HG03342 (cell line): ENCODE results near the gene HMX3.

ENCODE experiments used
- ATAC-seq: cut with Tn5 transposase; IDR thresholded peaks from one replicate; pipeline ENCODE4 v1.9.1; 2021; ENCODE audit warnings: mild to moderate bottlenecking, moderate library complexity; ENCODE audit not compliant: unreplicated experiment

Gene HMX3

DNA sequence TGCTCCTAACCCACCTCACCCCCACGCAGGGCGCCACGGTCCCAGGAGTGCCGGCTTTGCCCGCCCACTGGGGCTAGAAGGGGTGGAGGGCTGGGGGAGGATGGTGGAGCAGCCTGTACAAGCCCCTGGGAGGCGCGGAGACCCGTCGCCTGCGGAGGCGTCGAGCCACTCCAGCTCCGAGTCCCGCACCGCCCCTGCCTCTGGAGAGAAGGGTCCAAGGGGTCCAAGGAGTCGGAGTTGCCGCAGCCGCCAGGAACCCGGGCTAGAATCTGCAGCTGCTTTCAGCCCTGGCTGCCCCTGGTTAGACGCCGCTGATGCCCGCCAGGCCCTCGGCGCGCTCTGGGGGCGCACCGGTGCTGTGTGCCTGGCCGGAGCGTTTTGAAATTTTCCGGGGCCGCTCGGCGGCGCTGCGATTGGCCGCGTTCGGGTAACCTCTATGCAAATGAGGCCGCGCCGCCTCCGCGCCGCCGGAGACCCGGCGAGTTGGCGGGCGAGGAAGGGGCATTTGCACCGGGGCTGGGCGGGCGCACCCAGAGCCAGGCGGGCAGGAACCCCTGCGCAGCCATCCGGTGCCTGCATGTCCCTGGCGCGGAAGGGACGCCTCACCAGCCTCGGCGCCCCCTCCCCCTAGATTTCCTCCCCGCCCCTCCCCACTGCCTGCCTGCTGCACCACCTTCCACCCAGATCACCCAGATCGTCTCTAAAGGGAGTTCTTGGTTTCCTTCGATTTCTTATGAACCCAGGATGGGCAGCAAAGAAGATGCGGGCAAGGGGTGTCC is 12.1 kb downstream of the HMX3 start, which contains the start of gene HMX2:
TSS of gene HMX2 (plus strand) at position 502 of the 779 bp plus-strand sequence. CDS start at position 745, 243 bp downstream.
- no peak for ATAC-seq

DNA sequence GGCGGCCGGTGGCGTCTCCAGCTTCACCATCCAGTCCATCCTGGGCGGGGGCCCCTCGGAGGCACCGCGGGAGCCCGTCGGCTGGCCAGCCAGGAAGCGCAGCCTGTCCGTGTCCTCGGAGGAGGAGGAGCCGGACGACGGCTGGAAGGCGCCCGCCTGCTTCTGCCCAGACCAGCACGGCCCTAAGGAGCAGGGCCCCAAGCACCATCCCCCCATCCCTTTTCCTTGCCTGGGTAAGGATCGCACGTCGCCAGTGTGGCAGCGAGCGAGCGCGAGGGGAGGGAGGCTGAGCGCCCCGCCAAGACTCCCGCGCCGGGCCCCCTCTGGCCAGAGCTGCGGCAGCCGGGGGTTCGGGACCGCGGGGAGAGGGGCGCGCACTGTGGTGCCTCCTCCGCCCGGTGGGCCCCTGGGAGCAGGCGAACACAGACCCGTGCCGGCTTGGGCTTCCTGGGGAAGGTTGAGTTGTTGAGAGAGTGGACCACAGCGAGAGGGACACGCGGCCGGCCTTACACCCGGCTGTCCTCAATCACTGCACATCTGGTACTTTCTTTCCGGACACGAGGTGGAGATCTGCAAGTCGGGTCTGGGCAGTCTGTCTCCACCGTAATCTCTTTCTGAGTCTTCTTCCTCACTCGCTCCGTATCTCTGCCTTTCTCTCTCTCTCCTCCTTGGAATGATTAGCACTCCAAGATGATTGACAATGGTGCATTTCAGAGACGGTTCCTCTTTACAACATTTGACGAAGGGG is 12.8 kb downstream of the HMX3 start:
- no peak for ATAC-seq

GRCh38 chr10:123149162-123149567 is 13.4 kb downstream of the HMX3 start:
- ATAC-seq, result no peak

DNA sequence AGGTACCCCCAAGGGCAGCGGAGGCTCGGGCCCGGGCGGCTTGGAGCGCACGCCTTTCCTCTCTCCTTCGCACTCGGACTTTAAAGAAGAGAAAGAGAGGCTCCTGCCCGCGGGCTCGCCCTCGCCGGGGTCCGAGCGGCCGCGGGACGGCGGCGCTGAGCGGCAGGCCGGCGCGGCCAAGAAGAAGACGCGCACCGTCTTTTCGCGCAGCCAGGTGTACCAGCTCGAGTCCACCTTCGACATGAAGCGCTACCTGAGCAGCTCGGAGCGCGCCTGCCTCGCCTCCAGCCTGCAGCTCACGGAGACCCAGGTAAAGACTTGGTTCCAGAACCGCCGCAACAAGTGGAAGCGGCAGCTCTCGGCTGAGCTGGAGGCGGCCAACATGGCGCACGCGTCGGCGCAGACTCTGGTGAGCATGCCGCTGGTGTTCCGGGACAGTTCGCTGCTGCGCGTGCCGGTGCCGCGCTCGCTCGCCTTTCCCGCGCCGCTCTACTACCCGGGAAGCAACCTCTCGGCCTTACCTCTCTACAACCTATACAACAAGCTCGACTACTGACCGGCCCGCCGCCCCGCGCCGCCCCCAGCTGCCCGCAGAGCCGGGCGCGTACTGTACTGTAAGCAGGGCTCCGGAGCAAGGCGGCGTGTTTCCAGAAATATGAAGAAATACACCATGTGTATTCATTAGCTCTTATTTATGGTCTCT is 13.9 kb downstream of the HMX3 start:
- no peak for ATAC-seq

DNA sequence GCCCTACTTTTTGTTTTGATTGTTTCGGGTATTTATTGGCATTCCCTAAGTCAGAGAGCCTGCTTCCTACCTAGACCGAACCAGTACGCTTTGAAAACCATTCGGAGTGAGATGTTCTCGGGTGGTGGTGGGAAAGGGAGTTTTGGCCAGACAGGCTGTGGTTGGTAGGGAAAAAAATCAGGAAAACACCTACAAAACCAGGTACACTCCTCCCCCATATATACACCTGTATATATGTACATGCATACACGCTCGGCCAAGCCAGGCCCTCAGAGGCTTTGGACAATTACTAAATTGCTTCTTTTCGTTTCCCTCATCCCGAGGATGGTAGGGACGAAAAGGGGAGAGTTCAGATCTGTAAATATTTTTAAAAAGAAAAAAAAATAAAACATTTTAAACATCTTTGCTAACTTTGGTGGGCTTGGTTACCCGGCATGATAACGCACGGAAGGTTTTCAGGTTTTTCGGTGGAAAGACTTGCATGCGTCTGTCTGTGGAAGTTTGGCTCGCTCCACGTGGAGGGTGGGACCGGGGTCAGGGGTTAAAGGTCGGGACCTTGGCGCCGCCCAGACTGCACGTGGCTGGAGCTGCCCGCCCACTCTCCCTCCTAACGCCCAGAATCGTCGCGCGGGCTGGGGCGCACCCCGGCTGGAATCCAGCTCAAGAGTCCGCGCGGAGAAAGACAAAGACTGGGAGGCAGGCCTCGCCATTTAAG is 14.7 kb downstream of the HMX3 start:
- no peak for ATAC-seq

- no peak for ATAC-seq
Observed at GRCh38 chr10:123150986-123151736, 15.4 kb downstream of the HMX3 start.

- no peak for ATAC-seq
Observed at GRCh38 chr10:123151737-123152135, 16.0 kb downstream of the HMX3 start.

GRCh38 chr10:123153486-123154091 is 17.8 kb downstream of the HMX3 start:
- ATAC-seq, result no peak

DNA sequence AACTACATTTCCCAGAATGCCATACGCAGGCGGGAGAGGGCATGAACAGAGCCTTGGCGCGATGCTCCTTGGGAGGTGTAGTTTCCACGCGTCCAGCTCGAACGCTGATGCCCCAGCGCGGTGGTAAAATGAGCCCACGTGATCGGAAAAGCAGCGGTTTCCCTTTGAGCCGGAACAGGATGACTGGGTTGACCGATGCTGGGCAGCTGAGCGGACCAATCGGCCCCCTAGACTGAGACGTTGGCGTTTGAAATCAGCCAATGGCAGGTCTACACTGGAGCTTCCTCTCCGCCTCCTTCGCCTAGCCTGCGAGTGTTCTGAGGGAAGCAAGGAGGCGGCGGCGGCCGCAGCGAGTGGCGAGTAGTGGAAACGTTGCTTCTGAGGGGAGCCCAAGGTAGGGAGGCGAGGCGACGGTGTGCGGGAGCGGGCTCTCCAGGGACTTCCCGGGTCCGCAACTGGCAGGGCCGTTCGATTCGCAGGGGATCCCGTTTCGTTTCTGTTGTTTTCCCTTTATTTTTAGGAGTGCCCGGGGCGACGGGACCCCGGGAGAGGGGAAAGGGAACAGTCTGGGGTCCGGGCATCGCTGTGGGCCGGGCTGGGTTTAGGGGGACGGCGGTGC is 18.4 kb downstream of the HMX3 start, which contains the start of gene BUB3:
TSS of gene BUB3 (plus strand) at position 311 of the 619 bp plus-strand sequence. CDS start 516 bp downstream, outside the sequence.
- peak; percentile 91 for ATAC-seq

DNA sequence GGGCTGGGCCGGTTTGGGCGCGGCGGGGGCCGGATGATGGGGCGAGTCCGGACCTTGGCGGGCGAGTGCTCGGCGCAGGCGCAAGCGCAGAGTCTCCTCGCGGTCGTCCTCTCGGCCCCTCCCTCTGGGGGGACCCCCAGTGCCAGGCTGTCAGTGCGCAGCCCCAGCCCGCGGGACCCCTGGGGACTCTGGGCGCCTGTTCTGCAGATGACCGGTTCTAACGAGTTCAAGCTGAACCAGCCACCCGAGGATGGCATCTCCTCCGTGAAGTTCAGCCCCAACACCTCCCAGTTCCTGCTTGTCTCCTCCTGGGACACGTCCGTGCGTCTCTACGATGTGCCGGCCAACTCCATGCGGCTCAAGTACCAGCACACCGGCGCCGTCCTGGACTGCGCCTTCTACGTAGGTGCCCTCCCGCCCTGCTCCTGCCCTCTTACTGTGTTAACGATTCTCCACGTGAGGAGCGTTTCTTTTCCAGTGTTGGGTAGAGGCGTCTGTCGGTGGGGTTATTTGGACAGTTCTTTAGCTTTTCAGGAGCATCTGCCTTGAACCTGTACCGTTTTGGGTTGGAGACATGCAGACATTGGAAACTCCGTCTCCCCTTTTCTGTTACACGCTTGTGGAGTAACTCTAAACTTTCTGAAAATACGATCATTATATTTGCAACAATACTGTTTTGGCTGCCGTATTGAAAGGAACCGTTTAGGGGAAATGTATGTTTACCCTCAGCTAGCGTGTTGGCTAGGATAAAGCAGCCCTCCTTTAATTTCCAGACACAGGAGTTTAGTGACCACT is 19.1 kb downstream of the HMX3 start:
- peak; percentile 40 for ATAC-seq

GRCh38 chr10:123156078-123156477 is 20.3 kb downstream of the HMX3 start:
- ATAC-seq, result no peak

GRCh38 chr10:123157210-123157609 is 21.4 kb downstream of the HMX3 start:
- ATAC-seq, result no peak

DNA sequence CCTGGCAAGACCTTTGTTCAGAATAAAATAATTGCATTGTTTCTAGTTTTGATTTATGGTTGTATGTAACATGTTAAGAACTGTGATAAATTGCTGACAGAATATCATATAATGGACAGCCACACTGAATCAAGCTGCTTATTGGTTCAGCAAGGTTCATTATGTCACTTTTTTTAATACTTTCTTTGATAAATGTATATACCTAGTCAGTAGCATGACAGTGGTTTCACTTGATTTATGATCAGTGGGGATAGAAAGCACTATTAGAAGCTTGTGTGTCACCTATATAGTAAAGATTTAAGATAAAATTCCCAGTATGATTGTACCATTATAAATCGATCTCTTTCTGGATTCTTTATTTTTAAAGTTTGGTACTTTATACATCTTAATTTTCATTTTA is 22.9 kb downstream of the HMX3 start:
- ATAC-seq, result no peak

DNA sequence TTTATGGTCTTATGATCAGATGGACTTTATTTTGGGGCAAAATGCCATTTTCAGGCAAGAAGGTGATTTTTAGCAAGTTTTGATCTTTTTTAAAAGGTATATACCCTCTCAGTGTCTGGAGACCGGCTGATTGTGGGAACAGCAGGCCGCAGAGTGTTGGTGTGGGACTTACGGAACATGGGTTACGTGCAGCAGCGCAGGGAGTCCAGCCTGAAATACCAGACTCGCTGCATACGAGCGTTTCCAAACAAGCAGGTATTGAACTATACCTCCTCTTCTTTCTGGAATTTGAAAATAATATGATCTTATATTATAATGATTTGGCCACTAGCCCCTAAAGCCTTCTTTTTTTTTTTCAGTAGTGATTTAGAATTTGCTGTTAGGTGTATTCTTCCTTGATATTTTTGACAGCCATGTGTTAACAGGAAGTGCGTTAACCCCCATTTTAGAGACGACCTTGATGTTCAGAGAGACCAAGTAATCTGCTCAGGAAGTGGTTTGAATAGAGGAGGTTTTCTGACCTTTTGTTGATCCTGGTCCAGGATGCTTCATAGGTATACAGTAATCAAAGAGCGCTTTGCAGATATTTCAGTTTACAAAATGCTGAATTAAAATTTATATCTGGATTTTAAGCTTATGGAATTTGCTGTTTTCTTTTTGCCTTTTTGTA is 24.7 kb downstream of the HMX3 start:
- ATAC-seq, result no peak

DNA sequence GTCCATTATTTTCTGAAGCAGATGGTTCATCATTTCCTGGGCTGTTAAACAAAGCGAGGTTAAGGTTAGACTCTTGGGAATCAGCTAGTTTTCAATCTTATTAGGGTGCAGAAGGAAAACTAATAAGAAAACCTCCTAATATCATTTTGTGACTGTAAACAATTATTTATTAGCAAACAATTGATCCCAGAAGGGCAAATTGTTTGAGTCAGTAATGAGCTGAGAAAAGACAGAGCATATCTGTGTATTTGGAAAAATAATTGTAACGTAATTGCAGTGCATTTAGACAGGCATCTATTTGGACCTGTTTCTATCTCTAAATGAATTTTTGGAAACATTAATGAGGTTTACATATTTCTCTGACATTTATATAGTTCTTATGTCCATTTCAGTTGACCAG is 28.5 kb downstream of the HMX3 start:
- no peak for ATAC-seq

- no peak for ATAC-seq
Observed at GRCh38 chr10:123165445-123166072, 29.8 kb downstream of the HMX3 start.

- ATAC-seq, result no peak
Observed at GRCh38 chr10:123166618-123167017, 30.8 kb downstream of the HMX3 start.
